HepG2 (cell line): Measurements from ENCODE around the gene SIGLEC14. TPM values are rescaled to one million over a fixed set of nuclear protein-coding genes. Genes with fewer than 3 reads are reported as not detected.

Experiments used
- EED ChIP-seq: sonication (generic); formaldehyde crosslinking; IDR thresholded peaks from 2 replicates; pipeline ENCODE4 v1.5.0; 2020; ENCODE audit warnings: mild to moderate bottlenecking, missing genetic modification reagents
- KLF12 ChIP-seq: sonication (generic); formaldehyde crosslinking; IDR thresholded peaks from 2 replicates; pipeline ENCODE4 v1.4.0; 2020; ENCODE audit warnings: missing genetic modification reagents, borderline replicate concordance
- PCBP2 ChIP-seq: fragments of 200-400 bp; formaldehyde crosslinking; optimal IDR thresholded peaks from 2 replicates; pipeline ENCODE3; 2018; ENCODE audit warnings: low read length, low read depth; ENCODE audit not compliant: poor library complexity, severe bottlenecking
- POLR2A ChIP-seq, 2 experiments: IDR thresholded peaks; 2 replicates each; pipeline ENCODE4 v1.6.1; 2011; ENCODE audit warnings: low read depth in 2 of 2, low read length in 2 of 2, mild to moderate bottlenecking in 1 of 2, moderate library complexity in 1 of 2; ENCODE audit not compliant: insufficient read depth in 1 of 2
- SALL1 ChIP-seq: sonication (generic); formaldehyde crosslinking; IDR thresholded peaks from 2 replicates; pipeline ENCODE4 v1.8.0; 2022; ENCODE audit warnings: mild to moderate bottlenecking, missing genetic modification reagents
- SALL2 ChIP-seq: sonication (generic); formaldehyde crosslinking; IDR thresholded peaks from 2 replicates; pipeline ENCODE4 v1.8.1; 2023; ENCODE audit warnings: mild to moderate bottlenecking, missing genetic modification reagents, inconsistent platforms
- SOX5 ChIP-seq: IDR thresholded peaks from 2 replicates; pipeline ENCODE4 v1.6.1; 2016; ENCODE audit warnings: borderline replicate concordance
- SP4 ChIP-seq: sonication (generic); formaldehyde crosslinking; IDR thresholded peaks from 2 replicates; pipeline ENCODE4 v1.8.1; 2023; ENCODE audit warnings: mild to moderate bottlenecking, missing genetic modification reagents
- STAT5B ChIP-seq: sonication (generic); formaldehyde crosslinking; IDR thresholded peaks from 2 replicates; pipeline ENCODE4 v1.4.0; 2020; ENCODE audit warnings: missing genetic modification reagents
- TRIM24 ChIP-seq: sonication (generic); formaldehyde crosslinking; IDR thresholded peaks from 2 replicates; pipeline ENCODE4 v1.8.0; 2022; ENCODE audit warnings: mild to moderate bottlenecking, missing genetic modification reagents
- ZNF232 ChIP-seq: sonication (generic); formaldehyde crosslinking; IDR thresholded peaks from 2 replicates; pipeline ENCODE4 v1.4.0; 2020; ENCODE audit warnings: missing genetic modification reagents, borderline replicate concordance
- ZNF235 ChIP-seq: sonication (generic); formaldehyde crosslinking; IDR thresholded peaks from 2 replicates; pipeline ENCODE4 v1.8.1; 2023; ENCODE audit warnings: mild to moderate bottlenecking, missing genetic modification reagents, borderline replicate concordance
- ZNF274 ChIP-seq: sonication (generic); formaldehyde crosslinking; IDR thresholded peaks from 2 replicates; pipeline ENCODE4 v1.5.1; 2020; ENCODE audit warnings: mild to moderate bottlenecking, missing genetic modification reagents
- ZNF557 ChIP-seq: sonication (generic); formaldehyde crosslinking; IDR thresholded peaks from 2 replicates; pipeline ENCODE4 v1.4.0; 2020; ENCODE audit warnings: missing genetic modification reagents
- ZNF572 ChIP-seq: sonication (generic); formaldehyde crosslinking; IDR thresholded peaks from 2 replicates; pipeline ENCODE4 v1.5.1; 2020; ENCODE audit warnings: mild to moderate bottlenecking, missing genetic modification reagents
- ZNF652 ChIP-seq: IDR thresholded peaks from 2 replicates; pipeline ENCODE4 v1.6.1; 2016; ENCODE audit warnings: low read depth, borderline replicate concordance
- ZSCAN25 ChIP-seq: sonication (generic); formaldehyde crosslinking; IDR thresholded peaks from 2 replicates; pipeline ENCODE4 v1.8.0; 2022; ENCODE audit warnings: mild to moderate bottlenecking, missing genetic modification reagents
- polyA plus RNA-seq, 8 experiments: library from polyadenylated mRNA; depleted of rRNA in 3 of 8; stranded (reverse) in 7 of 8; unstranded in 1 of 8; fragments of >200 nt; fragmentation: Illumina TruSeq in 4 of 8; extraction: Trizol in 4 of 8; gene quantifications; 2 replicates each; pipeline versions ENCODE4 v1.2.1 to v1.2.3, GENCODE V29; 2011 to 2016; ENCODE audit warnings: low read depth in 4 of 8, missing spikeins in 1 of 8, mixed read lengths in 1 of 8; ENCODE audit not compliant: insufficient read depth in 1 of 8
- total RNA-seq, 5 experiments: library from RNA; depleted of rRNA; stranded (reverse); fragments of >200 nt; fragmentation: Illumina TruSeq; extraction: Trizol; gene quantifications; 2 replicates each; pipeline ENCODE4 v1.2.3, GENCODE V29; 2016; ENCODE audit warnings: low read depth in 1 of 5
- TF ChIP-seq, protein P1 (sequence below): sonication (generic); formaldehyde crosslinking; IDR thresholded peaks from 2 replicates; pipeline ENCODE4 v1.5.0; 2020; ENCODE audit warnings: mild to moderate bottlenecking, missing genetic modification reagents, borderline replicate concordance
- TF ChIP-seq, protein P2 (sequence below): fragments of 450-650 bp; IDR thresholded peaks from 2 replicates; pipeline ENCODE4 v1.6.1; 2017
- TF ChIP-seq, protein P3 (sequence below): sonication (generic); formaldehyde crosslinking; IDR thresholded peaks from 2 replicates; pipeline ENCODE4 v1.4.0; 2020; ENCODE audit warnings: missing genetic modification reagents
- TF ChIP-seq, protein P4 (sequence below): sonication (generic); formaldehyde crosslinking; IDR thresholded peaks from 2 replicates; pipeline ENCODE4 v1.5.1; 2020; ENCODE audit warnings: mild to moderate bottlenecking, missing genetic modification reagents, moderate library complexity

The SIGLEC14 gene
- total and polyA plus RNA-seq, 2 of the 13 experiments (the other 11 are each of a cell fraction or from before 2014, with no cell fraction given) = 0.05 to 0.09 TPM

DNA sequence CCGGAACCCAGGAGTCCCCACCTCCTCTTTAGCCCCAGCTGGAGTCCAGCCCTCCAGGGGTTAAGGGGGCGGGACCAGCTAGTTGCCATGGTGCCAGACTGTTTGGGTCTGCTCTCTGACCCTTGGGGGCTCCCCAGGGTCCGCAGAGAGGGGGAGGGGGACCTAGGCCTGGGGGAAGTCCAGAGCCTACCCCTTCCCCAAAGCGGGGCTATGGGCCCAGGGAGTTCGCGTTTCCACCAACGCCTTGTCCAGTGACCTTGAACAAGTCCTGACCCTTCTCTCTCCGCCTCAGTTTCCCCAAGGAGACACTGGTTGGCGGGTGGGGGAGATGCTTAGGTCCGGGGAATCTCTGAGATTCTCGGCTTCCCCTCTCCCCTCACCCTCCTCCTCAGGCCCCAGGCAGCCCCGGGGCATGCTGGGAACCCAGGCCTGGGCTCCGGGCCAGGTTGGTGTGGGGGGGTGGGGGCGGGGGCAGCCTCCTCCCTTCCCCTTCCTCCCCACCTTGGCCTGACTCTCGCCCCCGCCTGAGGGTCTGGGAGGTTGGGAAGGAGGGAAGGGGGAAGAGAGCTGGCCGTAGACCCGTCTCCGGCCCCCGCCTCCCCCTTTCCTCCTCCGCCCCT, 43.9 kb upstream of the SIGLEC14 start (continued):
- TF ChIP-seq, protein P1, sequence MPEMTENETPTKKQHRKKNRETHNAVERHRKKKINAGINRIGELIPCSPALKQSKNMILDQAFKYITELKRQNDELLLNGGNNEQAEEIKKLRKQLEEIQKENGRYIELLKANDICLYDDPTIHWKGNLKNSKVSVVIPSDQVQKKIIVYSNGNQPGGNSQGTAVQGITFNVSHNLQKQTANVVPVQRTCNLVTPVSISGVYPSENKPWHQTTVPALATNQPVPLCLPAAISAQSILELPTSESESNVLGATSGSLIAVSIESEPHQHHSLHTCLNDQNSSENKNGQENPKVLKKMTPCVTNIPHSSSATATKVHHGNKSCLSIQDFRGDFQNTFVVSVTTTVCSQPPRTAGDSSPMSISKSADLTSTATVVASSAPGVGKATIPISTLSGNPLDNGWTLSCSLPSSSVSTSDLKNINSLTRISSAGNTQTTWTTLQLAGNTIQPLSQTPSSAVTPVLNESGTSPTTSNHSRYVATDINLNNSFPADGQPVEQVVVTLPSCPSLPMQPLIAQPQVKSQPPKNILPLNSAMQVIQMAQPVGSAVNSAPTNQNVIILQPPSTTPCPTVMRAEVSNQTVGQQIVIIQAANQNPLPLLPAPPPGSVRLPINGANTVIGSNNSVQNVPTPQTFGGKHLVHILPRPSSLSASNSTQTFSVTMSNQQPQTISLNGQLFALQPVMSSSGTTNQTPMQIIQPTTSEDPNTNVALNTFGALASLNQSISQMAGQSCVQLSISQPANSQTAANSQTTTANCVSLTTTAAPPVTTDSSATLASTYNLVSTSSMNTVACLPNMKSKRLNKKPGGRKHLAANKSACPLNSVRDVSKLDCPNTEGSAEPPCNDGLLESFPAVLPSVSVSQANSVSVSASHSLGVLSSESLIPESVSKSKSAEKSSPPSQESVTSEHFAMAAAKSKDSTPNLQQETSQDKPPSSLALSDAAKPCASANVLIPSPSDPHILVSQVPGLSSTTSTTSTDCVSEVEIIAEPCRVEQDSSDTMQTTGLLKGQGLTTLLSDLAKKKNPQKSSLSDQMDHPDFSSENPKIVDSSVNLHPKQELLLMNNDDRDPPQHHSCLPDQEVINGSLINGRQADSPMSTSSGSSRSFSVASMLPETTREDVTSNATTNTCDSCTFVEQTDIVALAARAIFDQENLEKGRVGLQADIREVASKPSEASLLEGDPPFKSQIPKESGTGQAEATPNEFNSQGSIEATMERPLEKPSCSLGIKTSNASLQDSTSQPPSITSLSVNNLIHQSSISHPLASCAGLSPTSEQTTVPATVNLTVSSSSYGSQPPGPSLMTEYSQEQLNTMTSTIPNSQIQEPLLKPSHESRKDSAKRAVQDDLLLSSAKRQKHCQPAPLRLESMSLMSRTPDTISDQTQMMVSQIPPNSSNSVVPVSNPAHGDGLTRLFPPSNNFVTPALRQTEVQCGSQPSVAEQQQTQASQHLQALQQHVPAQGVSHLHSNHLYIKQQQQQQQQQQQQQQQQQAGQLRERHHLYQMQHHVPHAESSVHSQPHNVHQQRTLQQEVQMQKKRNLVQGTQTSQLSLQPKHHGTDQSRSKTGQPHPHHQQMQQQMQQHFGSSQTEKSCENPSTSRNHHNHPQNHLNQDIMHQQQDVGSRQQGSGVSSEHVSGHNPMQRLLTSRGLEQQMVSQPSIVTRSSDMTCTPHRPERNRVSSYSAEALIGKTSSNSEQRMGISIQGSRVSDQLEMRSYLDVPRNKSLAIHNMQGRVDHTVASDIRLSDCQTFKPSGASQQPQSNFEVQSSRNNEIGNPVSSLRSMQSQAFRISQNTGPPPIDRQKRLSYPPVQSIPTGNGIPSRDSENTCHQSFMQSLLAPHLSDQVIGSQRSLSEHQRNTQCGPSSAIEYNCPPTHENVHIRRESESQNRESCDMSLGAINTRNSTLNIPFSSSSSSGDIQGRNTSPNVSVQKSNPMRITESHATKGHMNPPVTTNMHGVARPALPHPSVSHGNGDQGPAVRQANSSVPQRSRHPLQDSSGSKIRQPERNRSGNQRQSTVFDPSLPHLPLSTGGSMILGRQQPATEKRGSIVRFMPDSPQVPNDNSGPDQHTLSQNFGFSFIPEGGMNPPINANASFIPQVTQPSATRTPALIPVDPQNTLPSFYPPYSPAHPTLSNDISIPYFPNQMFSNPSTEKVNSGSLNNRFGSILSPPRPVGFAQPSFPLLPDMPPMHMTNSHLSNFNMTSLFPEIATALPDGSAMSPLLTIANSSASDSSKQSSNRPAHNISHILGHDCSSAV (CRISPR knock-in tag) = no peak
- no peak for TF ChIP-seq ZNF557 (CRISPR knock-in tag)
- TF ChIP-seq, protein P2, sequence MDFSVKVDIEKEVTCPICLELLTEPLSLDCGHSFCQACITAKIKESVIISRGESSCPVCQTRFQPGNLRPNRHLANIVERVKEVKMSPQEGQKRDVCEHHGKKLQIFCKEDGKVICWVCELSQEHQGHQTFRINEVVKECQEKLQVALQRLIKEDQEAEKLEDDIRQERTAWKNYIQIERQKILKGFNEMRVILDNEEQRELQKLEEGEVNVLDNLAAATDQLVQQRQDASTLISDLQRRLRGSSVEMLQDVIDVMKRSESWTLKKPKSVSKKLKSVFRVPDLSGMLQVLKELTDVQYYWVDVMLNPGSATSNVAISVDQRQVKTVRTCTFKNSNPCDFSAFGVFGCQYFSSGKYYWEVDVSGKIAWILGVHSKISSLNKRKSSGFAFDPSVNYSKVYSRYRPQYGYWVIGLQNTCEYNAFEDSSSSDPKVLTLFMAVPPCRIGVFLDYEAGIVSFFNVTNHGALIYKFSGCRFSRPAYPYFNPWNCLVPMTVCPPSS = no peak
- no peak for TF ChIP-seq SP4 (CRISPR knock-in tag)
- no peak for TF ChIP-seq SALL2 (CRISPR knock-in tag)
- TF ChIP-seq EED (CRISPR knock-in tag) = no peak
- peak; percentile 30; the same call in 1 of the 2 replicates for TF ChIP-seq SALL1 (CRISPR knock-in tag)
- peak; percentile 50; the same call in 1 of the 2 replicates for TF ChIP-seq ZSCAN25 (CRISPR knock-in tag)
- no peak for TF ChIP-seq POLR2A (IDR thresholded peaks at IDR 0.05; ENCODE audit: insufficient read depth in 1 of 2, low read depth in 2 of 2, low read length in 2 of 2)
- TF ChIP-seq, protein P3, sequence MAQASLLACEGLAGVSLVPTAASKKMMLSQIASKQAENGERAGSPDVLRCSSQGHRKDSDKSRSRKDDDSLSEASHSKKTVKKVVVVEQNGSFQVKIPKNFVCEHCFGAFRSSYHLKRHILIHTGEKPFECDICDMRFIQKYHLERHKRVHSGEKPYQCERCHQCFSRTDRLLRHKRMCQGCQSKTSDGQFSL (CRISPR knock-in tag) = peak; percentile 32; the same call in 1 of the 2 replicates
- TF ChIP-seq PCBP2 = no peak
- no peak for TF ChIP-seq ZNF274 (CRISPR knock-in tag)
- TF ChIP-seq ZNF572 (CRISPR knock-in tag) = no peak
- no peak for TF ChIP-seq ZNF235 (CRISPR knock-in tag)
- TF ChIP-seq, protein P4, sequence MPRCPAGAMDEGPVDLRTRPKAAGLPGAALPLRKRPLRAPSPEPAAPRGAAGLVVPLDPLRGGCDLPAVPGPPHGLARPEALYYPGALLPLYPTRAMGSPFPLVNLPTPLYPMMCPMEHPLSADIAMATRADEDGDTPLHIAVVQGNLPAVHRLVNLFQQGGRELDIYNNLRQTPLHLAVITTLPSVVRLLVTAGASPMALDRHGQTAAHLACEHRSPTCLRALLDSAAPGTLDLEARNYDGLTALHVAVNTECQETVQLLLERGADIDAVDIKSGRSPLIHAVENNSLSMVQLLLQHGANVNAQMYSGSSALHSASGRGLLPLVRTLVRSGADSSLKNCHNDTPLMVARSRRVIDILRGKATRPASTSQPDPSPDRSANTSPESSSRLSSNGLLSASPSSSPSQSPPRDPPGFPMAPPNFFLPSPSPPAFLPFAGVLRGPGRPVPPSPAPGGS (CRISPR knock-in tag) = no peak
- no peak for TF ChIP-seq KLF12 (CRISPR knock-in tag)
- TF ChIP-seq STAT5B (CRISPR knock-in tag) = no peak
- peak; percentile 95 for TF ChIP-seq ZNF652
- no peak for TF ChIP-seq SOX5 (CRISPR knock-in tag)
- no peak for TF ChIP-seq TRIM24
- TF ChIP-seq ZNF232 (CRISPR knock-in tag) = no peak
